Measurements from ENCODE around the gene ADSS1.
A peak's percentile ranks its signal among the peaks of the same experiment; 100 is the strongest.

ADSS1 gene

GRCh38 chr14:104709387-104710039 is 14.5 kb upstream of the ADSS1 start:
- peak; percentile 3 for TF ChIP-seq CTCF (IDR thresholded peaks at IDR 0.05; ENCODE audit: low read depth, low read length, missing control alignments)
- H3K36me3 ChIP-seq (replicated peaks), result peaks cover 69% of the 10 kb centered on the region
- no peak for DNase-seq
- no peak overlapping the region for H3K27ac ChIP-seq
- in situ Hi-C loops (cut with HindIII; ENCODE audit: low pct_ligation_motif_present, low sequenced_read_pairs), result no loop called here
- H3K4me3 ChIP-seq (ENCODE audit: low read depth, low read length), result no peak overlapping the region
- no peaks in the 10 kb centered on the region for H3K27me3 ChIP-seq (replicated peaks)

- Histone ChIP-seq H3K4me3 (ENCODE audit: low read depth, low read length) (no peak overlapping the region), H3K36me3 (replicated peaks) (peaks cover 69% of the 10 kb centered on the region), H3K27me3 (replicated peaks) (no peaks in the 10 kb centered on the region), H3K27ac (no peak overlapping the region)
- in situ Hi-C loops (cut with HindIII; ENCODE audit: low pct_ligation_motif_present, low sequenced_read_pairs), result no loop called here
- TF ChIP-seq CTCF (IDR thresholded peaks at IDR 0.05; ENCODE audit: low read depth, low read length, missing control alignments), result no peak
- DNase-seq, result no peak
Measured at GRCh38 chr14:104710071-104710735, 13.8 kb upstream of the ADSS1 start.

GRCh38 chr14:104712881-104713734 is 10.9 kb upstream of the ADSS1 start:
- DNase-seq, result no peak
- TF ChIP-seq CTCF (IDR thresholded peaks at IDR 0.05; ENCODE audit: low read depth, low read length, missing control alignments), result no peak
- in situ Hi-C loops (cut with HindIII; ENCODE audit: low pct_ligation_motif_present, low sequenced_read_pairs), result no loop called here
- peaks cover 71% of the 10 kb centered on the region for H3K36me3 ChIP-seq (replicated peaks)
- no peaks in the 10 kb centered on the region for H3K27me3 ChIP-seq (replicated peaks)
- no peak overlapping the region for H3K4me3 ChIP-seq (ENCODE audit: low read depth, low read length)
- H3K27ac ChIP-seq, result no peak overlapping the region

GRCh38 chr14:104714066-104714465 is 10.0 kb upstream of the ADSS1 start:
- TF ChIP-seq CTCF (IDR thresholded peaks at IDR 0.05; ENCODE audit: low read depth, low read length, missing control alignments), result no peak
- in situ Hi-C loops (cut with HindIII; ENCODE audit: low pct_ligation_motif_present, low sequenced_read_pairs), result no loop called here
- no peak for DNase-seq
- Histone ChIP-seq H3K27me3 (replicated peaks) (no peaks in the 10 kb centered on the region), H3K36me3 (replicated peaks) (peaks cover 78% of the 10 kb centered on the region), H3K4me3 (ENCODE audit: low read depth, low read length) (no peak overlapping the region), H3K27ac (no peak overlapping the region)

GRCh38 chr14:104714681-104715080 is 9.3 kb upstream of the ADSS1 start:
- Histone ChIP-seq H3K27me3 (replicated peaks) (no peaks in the 10 kb centered on the region), H3K36me3 (replicated peaks) (peaks cover 81% of the 10 kb centered on the region), H3K27ac (no peak overlapping the region), H3K4me3 (ENCODE audit: low read depth, low read length) (no peak overlapping the region)
- DNase-seq, result no peak
- in situ Hi-C loops (cut with HindIII; ENCODE audit: low pct_ligation_motif_present, low sequenced_read_pairs), result no loop called here
- no peak for TF ChIP-seq CTCF (IDR thresholded peaks at IDR 0.05; ENCODE audit: low read depth, low read length, missing control alignments)
